GM12891 (cell line): ENCODE data around the gene COL6A1.

Experiments
- PAX5 ChIP-seq: IDR thresholded peaks from 2 replicates; pipeline ENCODE4 v1.6.1; 2011; ENCODE audit warnings: low read length, moderate library complexity, mild to moderate bottlenecking; ENCODE audit not compliant: insufficient read depth, severe bottlenecking
- POLR2A ChIP-seq: IDR thresholded peaks from 2 replicates; pipeline ENCODE4 v1.6.1; 2011; ENCODE audit warnings: low read depth, low read length, control low read depth
- POLR2AphosphoS5 ChIP-seq: IDR thresholded peaks from 2 replicates; pipeline ENCODE4 v1.6.1; 2011; ENCODE audit warnings: low read depth, low read length, control low read depth
- POU2F2 ChIP-seq: IDR thresholded peaks from 2 replicates; pipeline ENCODE4 v1.6.1; 2011; ENCODE audit warnings: low read depth, mild to moderate bottlenecking, control low read depth, low read length, moderate library complexity
- SPI1 ChIP-seq: IDR thresholded peaks from 2 replicates; pipeline ENCODE4 v1.6.1; 2011; ENCODE audit warnings: low read depth, low read length, control low read depth
- TAF1 ChIP-seq: IDR thresholded peaks from 2 replicates; pipeline ENCODE4 v1.6.1; 2011; ENCODE audit warnings: low read depth, low read length, control low read depth

DNA sequence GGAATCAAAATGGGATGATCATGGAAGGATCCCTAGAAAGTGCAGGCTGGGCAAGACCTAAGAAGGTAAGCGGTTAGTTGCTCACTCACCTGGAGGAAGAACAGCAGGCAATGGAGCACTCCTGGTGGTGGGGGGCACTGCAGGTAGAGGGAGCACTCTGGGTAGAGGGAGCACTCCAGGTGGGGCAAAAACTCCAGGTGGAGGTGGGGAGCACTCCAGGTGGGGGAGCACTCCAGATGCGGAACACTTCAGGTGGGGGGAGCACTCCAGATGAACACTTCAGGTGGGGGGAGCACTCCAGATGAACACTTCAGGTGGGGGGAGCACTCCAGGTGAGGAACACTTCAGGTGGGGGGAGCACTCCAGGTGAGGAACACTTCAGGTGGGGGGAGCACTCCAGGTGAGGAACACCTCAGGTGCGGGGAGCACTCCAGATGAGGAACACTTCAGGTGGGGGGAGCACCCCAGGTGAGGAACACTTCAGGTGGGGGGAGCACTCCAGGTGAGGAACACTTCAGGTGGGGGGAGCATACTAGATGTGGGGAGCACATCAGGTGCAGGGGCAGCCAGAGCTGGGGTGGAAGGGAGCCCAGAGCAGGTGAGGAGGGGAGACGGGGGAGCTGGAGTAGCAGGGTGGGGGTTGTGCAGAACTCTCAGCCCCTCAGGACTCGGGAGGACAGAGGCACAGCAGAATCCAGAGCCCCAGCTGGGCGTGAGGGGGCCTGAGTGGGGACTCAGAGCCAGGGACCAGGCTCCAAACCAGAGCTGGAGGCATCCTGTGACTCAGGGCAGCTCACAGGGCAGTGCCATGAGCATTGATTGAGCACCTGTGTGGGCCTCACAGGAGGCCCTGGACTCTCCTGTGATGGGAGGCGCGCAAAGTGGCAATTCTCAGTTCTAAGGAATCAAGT lies 37.7 kb upstream of the COL6A1 start:
- no peak for TF ChIP-seq POLR2AphosphoS5
- TF ChIP-seq POLR2A, result no peak
- no peak for TF ChIP-seq TAF1
- no peak for TF ChIP-seq PAX5
- TF ChIP-seq SPI1, result no peak
- no peak for TF ChIP-seq POU2F2
